Measurements from ENCODE around the gene NOG. TPM values are rescaled to one million over a fixed set of nuclear protein-coding genes. Genes with fewer than 3 reads are reported as not detected.

NOG gene
- total and polyA plus RNA-seq, 7 donors, result 0.16 to 0.52 (median 0.36) TPM; not detected in 4

DNA sequence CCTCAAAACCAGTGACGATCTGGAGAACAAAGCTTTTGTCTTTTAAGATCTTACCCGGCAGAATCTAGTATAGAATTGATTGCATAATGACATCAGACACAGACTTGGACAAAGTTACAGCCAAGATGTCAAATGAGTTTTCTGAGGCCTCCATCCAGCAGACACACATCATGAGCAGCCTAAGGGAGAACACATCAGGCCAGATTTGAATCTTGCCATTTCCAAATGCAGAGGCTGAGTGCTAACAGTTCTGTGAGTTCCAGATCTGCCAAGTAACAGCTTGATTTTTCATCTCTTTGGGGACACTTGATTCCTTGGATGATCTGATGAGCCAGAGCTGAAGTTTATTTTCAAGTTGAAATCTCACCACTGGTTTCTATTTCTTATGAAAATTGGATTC, 21.0 kb downstream of the NOG start:
- intact Hi-C loops (cut with DNase I), result no loop called here
- no peaks in the 10 kb centered on the region for H3K9me3 ChIP-seq
- H3K4me3 ChIP-seq, result no peak overlapping the region
- TF ChIP-seq EP300 (IDR thresholded peaks at IDR 0.05) (no peak), POLR2A (IDR thresholded peaks at IDR 0.05) (no peak), CTCF (IDR thresholded peaks at IDR 0.05) (no peak), POLR2AphosphoS5 (IDR thresholded peaks at IDR 0.05) (no peak)
- H3K36me3 ChIP-seq, result no peaks in the 10 kb centered on the region
- no peaks in the 10 kb centered on the region for H3K4me1 ChIP-seq
- WGBS, 2 donors, result 92 to 94% methylated on average over 2 of the region's 2 CpGs
- DNase-seq, result no peak
- H3K27me3 ChIP-seq, result no peaks in the 10 kb centered on the region
- H3K27ac ChIP-seq, result no peak overlapping the region

- Histone ChIP-seq H3K4me1 (no peaks in the 10 kb centered on the region), H3K9me3 (no peaks in the 10 kb centered on the region), H3K27me3 (no peaks in the 10 kb centered on the region), H3K27ac (no peak overlapping the region), H3K4me3 (no peak overlapping the region), H3K36me3 (no peaks in the 10 kb centered on the region)
- TF ChIP-seq CTCF (IDR thresholded peaks at IDR 0.05) (no peak), EP300 (IDR thresholded peaks at IDR 0.05) (no peak), POLR2A (IDR thresholded peaks at IDR 0.05) (no peak), POLR2AphosphoS5 (IDR thresholded peaks at IDR 0.05) (no peak)
- 91 to 94% methylated on average over 2 of the region's 2 CpGs for WGBS, 2 donors
- intact Hi-C loops (cut with DNase I), result no loop called here
- no peak for DNase-seq
These were observed 22.7 kb downstream of the NOG start for GRCh38 chr17:56616239-56616638.

GRCh38 chr17:56623383-56623782, 29.9 kb downstream of the NOG start:
- TF ChIP-seq POLR2AphosphoS5 (IDR thresholded peaks at IDR 0.05) (no peak), POLR2A (IDR thresholded peaks at IDR 0.05) (no peak), CTCF (IDR thresholded peaks at IDR 0.05) (no peak), EP300 (IDR thresholded peaks at IDR 0.05) (no peak)
- DNase-seq, result no peak
- 62 to 63% methylated on average over 1 of the region's 1 CpG for WGBS, 2 donors
- H3K9me3 ChIP-seq, result no peaks in the 10 kb centered on the region
- H3K4me1 ChIP-seq, result no peaks in the 10 kb centered on the region
- H3K4me3 ChIP-seq, result no peak overlapping the region
- H3K27ac ChIP-seq, result no peak overlapping the region
- intact Hi-C loops (cut with DNase I), result no loop called here
- H3K27me3 ChIP-seq, result no peaks in the 10 kb centered on the region
- no peaks in the 10 kb centered on the region for H3K36me3 ChIP-seq

DNA sequence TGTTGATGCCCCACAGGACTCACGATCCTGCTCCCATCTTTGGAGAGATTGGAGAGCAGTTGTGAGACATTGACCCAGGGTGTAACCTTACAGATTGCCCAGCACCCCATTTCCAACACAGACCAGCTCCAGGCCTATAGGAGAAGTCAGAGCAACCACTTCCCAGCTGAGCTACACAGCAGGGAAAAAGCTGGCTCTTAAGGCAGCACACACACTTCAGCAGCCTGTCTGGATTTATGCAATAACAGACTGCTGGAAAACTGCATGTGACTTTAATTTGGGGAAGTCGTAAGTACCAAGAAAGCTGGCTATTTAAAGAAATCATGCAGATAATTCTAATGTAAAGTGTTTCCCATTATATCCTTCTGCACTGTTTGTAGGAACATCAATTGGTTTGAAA, 30.8 kb downstream of the NOG start:
- TF ChIP-seq EP300 (IDR thresholded peaks at IDR 0.05) (no peak), POLR2A (IDR thresholded peaks at IDR 0.05) (no peak), CTCF (IDR thresholded peaks at IDR 0.05) (no peak), POLR2AphosphoS5 (IDR thresholded peaks at IDR 0.05) (no peak)
- H3K27ac ChIP-seq, result no peak overlapping the region
- H3K27me3 ChIP-seq, result no peaks in the 10 kb centered on the region
- H3K4me1 ChIP-seq, result peaks cover 0 to 4% (median 2%) of the 10 kb centered on the region in 4 donors
- H3K4me3 ChIP-seq, result no peak overlapping the region
- no peaks in the 10 kb centered on the region for H3K9me3 ChIP-seq
- no peaks in the 10 kb centered on the region for H3K36me3 ChIP-seq
- 59 to 65% methylated on average over 2 of the region's 2 CpGs for WGBS, 2 donors
- intact Hi-C loops (cut with DNase I), result no loop called here
- no peak for DNase-seq

GRCh38 chr17:56624912-56625311, 31.4 kb downstream of the NOG start:
- intact Hi-C loops (cut with DNase I), result no loop called here
- TF ChIP-seq EP300 (IDR thresholded peaks at IDR 0.05) (no peak), POLR2AphosphoS5 (IDR thresholded peaks at IDR 0.05) (no peak), CTCF (IDR thresholded peaks at IDR 0.05) (no peak), POLR2A (IDR thresholded peaks at IDR 0.05) (no peak)
- H3K36me3 ChIP-seq, result no peaks in the 10 kb centered on the region
- no peak for DNase-seq
- WGBS, 2 donors, result 61 to 77% methylated on average over 4 of the region's 4 CpGs
- H3K27me3 ChIP-seq, result no peaks in the 10 kb centered on the region
- H3K4me1 ChIP-seq, result peaks cover 0 to 10% (median 8%) of the 10 kb centered on the region in 4 donors
- H3K9me3 ChIP-seq, result no peaks in the 10 kb centered on the region
- H3K27ac ChIP-seq, result no peak overlapping the region
- no peak overlapping the region for H3K4me3 ChIP-seq
